Transverse colon (tissue), 3 donors: ENCODE data around the gene TPPP.

ENCODE experiments used
- CTCF ChIP-seq, 5 experiments: fragments of 200-600 bp in 3 of 5; fragments of 450-650 bp in 2 of 5; sonication (generic) in 3 of 5; IDR thresholded peaks; 1 replicate in 2 of 5; 2 replicates in 3 of 5; pipeline ENCODE4 v1.5.1; 2016 to 2017; ENCODE audit warnings: antibody characterized with exemption in 5 of 5, inconsistent platforms in 3 of 5, mild to moderate bottlenecking in 2 of 5, moderate library complexity in 1 of 5
- POLR2A ChIP-seq: fragments of 450-650 bp; IDR thresholded peaks from one replicate; pipeline ENCODE4 v1.6.1; 2016; ENCODE audit warnings: antibody characterized with exemption, mild to moderate bottlenecking, moderate library complexity

GRCh38 chr5:652023-652515 lies 41.1 kb downstream of the TPPP start:
- TF ChIP-seq POLR2A, result no peak
- TF ChIP-seq CTCF (IDR thresholded peaks at IDR 0.05), result no peak
